ENCODE results near the gene BBS2. TPM values are rescaled to one million over a fixed set of nuclear protein-coding genes. Genes with fewer than 3 reads are reported as not detected.

BBS2 gene
- total and polyA plus RNA-seq, 2 of the 4 experiments (the other 2 are of a cell fraction), result 18.6 to 32.3 TPM

DNA sequence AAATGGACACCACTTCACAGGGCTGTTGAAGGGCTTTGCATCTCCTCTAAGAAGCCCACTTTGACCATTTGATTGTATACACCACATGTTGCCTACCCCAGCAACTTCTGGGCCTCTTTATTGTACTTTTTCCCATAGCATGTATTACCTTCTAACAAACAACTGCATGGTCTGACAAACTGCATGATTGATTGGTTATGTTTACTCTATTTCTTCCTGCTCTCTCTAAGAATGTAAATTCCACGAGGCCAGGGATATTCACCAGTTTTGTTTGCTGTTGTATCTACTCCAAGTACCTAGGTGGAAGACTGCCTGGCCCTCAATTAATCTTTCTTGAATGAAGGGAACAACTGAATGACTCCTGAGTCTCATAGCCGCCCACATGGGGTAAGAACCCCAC is 22.2 kb upstream of the BBS2 start:
- peaks cover under 1% of the 10 kb centered on the region; the same call in 1 of the 2 replicates for H3K4me1 ChIP-seq (ENCODE audit: control insufficient read depth, insufficient read depth, low read length)
- CTCF ChIA-PET, result no interaction called here
- BruUV-seq (replicated peaks), result no TSS peak
- H2BK15ac ChIP-seq (ENCODE audit: low read depth, low read length), result no peak overlapping the region
- POLR2A ChIA-PET (ENCODE audit: unreplicated experiment), result no interaction called here
- in situ Hi-C loops (cut with MboI; ENCODE audit: low sequenced_read_pairs), result loop anchor here (10.0 kb wide), 1 partner anchor 57 kb away; no protein-coding TSS in a partner anchor
- ATAC-seq (ENCODE audit: low read depth) (no peak), DNase-seq (no peak)
- H3K4ac ChIP-seq (ENCODE audit: low read depth, low read length), result no peak overlapping the region
- peaks cover 5% of the 10 kb centered on the region; the same call in 1 of the 2 replicates for H3K27me3 ChIP-seq (ENCODE audit: control insufficient read depth, insufficient read depth, low read length)
- H2BK5ac ChIP-seq (ENCODE audit: low read depth, low read length, poor library complexity, severe bottlenecking), result no peak overlapping the region
- H3K4me2 ChIP-seq (ENCODE audit: low read depth, low read length), result no peak overlapping the region
- no peak overlapping the region for H3K9ac ChIP-seq (ENCODE audit: low read depth, low read length)
- H3K36me3 ChIP-seq (ENCODE audit: control insufficient read depth, insufficient read depth, low read length), result no peaks in the 10 kb centered on the region
- no peak overlapping the region for H2BK20ac ChIP-seq (ENCODE audit: low read depth, low read length)
- no peak overlapping the region for H3K18ac ChIP-seq (ENCODE audit: low read depth, low read length)
- no peak overlapping the region for H2AK9ac ChIP-seq (replicated peaks; ENCODE audit: low read depth, low read length, poor library complexity)
- H2AFZ ChIP-seq (replicated peaks; ENCODE audit: low read length, poor library complexity), result no peak overlapping the region
- no peaks in the 10 kb centered on the region for H4K20me1 ChIP-seq (ENCODE audit: insufficient read depth, low read length)
- no CpG with 5 or more reads among the region's 2 CpGs for WGBS, 2 experiments (ENCODE audit: extremely low coverage in 2 of 2, insufficient read length in 1 of 2)
- no peak overlapping the region for H3K23ac ChIP-seq (ENCODE audit: low read depth, low read length)
- H3K14ac ChIP-seq (replicated peaks; ENCODE audit: low read depth, low read length), result no peak overlapping the region
- 0 out of 2 replicates have a peak, but pooled peaks cover 3% of the 10 kb centered on the region for H3K9me1 ChIP-seq (ENCODE audit: insufficient read depth, low read length)
- no peak overlapping the region for H4K5ac ChIP-seq (ENCODE audit: low read depth, low read length)
- H4K91ac ChIP-seq (ENCODE audit: insufficient read depth, low read depth, low read length), result no peak overlapping the region
- no peaks in the 10 kb centered on the region for H3K9me3 ChIP-seq (ENCODE audit: control insufficient read depth, insufficient read depth, low read length)
- H3K56ac ChIP-seq (ENCODE audit: extremely low read depth, insufficient read depth, low read length), result no peak overlapping the region
- H2AK5ac ChIP-seq (ENCODE audit: low read depth, low read length), result no peak overlapping the region
- H3K27ac ChIP-seq (ENCODE audit: insufficient read depth, low read length), result no peak overlapping the region
- no peaks in the 10 kb centered on the region for H3K79me1 ChIP-seq (ENCODE audit: low read depth in 1 of 2, low read length in 2 of 2)
- dilution Hi-C loops (cut with HindIII; ENCODE audit: low sequenced_read_pairs, unreplicated experiment), result no loop called here
- TF ChIP-seq BHLHE40 (IDR thresholded peaks at IDR 0.05; ENCODE audit: low read depth, low read length) (no peak), POLR2A (IDR thresholded peaks at IDR 0.05; ENCODE audit: low read depth, low read length) (no peak), RCOR1 (IDR thresholded peaks at IDR 0.05; ENCODE audit: insufficient replicate concordance, low read length) (no peak)
- TF ChIP-seq, protein P1, sequence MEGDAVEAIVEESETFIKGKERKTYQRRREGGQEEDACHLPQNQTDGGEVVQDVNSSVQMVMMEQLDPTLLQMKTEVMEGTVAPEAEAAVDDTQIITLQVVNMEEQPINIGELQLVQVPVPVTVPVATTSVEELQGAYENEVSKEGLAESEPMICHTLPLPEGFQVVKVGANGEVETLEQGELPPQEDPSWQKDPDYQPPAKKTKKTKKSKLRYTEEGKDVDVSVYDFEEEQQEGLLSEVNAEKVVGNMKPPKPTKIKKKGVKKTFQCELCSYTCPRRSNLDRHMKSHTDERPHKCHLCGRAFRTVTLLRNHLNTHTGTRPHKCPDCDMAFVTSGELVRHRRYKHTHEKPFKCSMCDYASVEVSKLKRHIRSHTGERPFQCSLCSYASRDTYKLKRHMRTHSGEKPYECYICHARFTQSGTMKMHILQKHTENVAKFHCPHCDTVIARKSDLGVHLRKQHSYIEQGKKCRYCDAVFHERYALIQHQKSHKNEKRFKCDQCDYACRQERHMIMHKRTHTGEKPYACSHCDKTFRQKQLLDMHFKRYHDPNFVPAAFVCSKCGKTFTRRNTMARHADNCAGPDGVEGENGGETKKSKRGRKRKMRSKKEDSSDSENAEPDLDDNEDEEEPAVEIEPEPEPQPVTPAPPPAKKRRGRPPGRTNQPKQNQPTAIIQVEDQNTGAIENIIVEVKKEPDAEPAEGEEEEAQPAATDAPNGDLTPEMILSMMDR (conservative IDR thresholded peaks at IDR 0.05; ENCODE audit: low read depth, low read length), result no peak
- TF ChIP-seq, protein P2, sequence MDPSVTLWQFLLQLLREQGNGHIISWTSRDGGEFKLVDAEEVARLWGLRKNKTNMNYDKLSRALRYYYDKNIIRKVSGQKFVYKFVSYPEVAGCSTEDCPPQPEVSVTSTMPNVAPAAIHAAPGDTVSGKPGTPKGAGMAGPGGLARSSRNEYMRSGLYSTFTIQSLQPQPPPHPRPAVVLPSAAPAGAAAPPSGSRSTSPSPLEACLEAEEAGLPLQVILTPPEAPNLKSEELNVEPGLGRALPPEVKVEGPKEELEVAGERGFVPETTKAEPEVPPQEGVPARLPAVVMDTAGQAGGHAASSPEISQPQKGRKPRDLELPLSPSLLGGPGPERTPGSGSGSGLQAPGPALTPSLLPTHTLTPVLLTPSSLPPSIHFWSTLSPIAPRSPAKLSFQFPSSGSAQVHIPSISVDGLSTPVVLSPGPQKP (IDR thresholded peaks at IDR 0.05; ENCODE audit: borderline replicate concordance, low read depth, low read length), result no peak
- H4K8ac ChIP-seq (ENCODE audit: low read depth in 2 of 2, low read length in 2 of 2), result no peak overlapping the region
- intact Hi-C loops (cut with micrococcal nuclease), result no loop called here
- no peak overlapping the region for H2BK120ac ChIP-seq (ENCODE audit: low read depth, low read length)
- H3K4me3 ChIP-seq (ENCODE audit: insufficient read depth, low read depth, low read length), result no peak overlapping the region
